TTC549 (cell line): ENCODE measurements around the gene KRTAP4-3.
"Not testable (repeated sequence)": the region's sequence is repeated elsewhere in the genome, so short reads cannot be mapped to it uniquely, and the experiment has no call there.

Experiments used
- FAIRE-seq: peaks from 2 replicates; lab custom pipeline; 2012; peaks lifted over from hg19 to GRCh38; lab: Jason Lieb, UNC

KRTAP4-3 gene

DNA sequence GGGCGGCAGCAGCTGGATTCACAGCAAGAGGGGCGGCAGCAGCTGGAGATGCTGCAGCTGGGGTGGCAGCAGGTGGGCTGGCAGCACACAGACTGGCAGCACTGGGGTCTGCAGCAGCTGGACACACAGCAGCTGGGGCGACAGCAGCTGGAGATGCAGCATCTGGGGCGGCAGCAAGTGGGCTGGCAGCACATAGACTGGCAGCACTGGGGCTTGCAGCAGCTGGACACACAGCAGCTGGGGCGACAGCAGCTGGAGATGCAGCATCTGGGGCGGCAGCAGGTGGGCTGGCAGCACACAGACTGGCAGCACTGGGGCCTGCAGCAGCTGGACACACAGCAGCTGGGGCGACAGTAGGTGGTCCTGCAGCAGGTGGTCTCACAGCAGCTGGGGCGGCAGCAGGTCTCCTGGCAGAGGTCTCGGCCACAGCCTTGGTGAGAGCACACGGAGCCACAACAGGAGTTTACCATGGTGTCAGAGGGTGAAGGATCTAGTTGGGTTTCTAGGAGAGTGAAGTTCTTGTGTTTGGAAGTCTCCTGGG is 50.1 kb downstream of the KRTAP4-3 start, which contains the start of gene KRTAP4-11:
Gene KRTAP4-11 (minus strand): TSS at position 528 of the 541 bp plus-strand sequence. CDS start 58 bp downstream, at position 470.
- not testable (repeated sequence) for FAIRE-seq
